HG03565 (cell line): ENCODE data around the gene ADARB1.

Experiments
- ATAC-seq: cut with Tn5 transposase; IDR thresholded peaks from one replicate; pipeline ENCODE4 v1.9.1; 2021; ENCODE audit warnings: mild to moderate bottlenecking, moderate library complexity; ENCODE audit not compliant: unreplicated experiment

ADARB1 gene

DNA sequence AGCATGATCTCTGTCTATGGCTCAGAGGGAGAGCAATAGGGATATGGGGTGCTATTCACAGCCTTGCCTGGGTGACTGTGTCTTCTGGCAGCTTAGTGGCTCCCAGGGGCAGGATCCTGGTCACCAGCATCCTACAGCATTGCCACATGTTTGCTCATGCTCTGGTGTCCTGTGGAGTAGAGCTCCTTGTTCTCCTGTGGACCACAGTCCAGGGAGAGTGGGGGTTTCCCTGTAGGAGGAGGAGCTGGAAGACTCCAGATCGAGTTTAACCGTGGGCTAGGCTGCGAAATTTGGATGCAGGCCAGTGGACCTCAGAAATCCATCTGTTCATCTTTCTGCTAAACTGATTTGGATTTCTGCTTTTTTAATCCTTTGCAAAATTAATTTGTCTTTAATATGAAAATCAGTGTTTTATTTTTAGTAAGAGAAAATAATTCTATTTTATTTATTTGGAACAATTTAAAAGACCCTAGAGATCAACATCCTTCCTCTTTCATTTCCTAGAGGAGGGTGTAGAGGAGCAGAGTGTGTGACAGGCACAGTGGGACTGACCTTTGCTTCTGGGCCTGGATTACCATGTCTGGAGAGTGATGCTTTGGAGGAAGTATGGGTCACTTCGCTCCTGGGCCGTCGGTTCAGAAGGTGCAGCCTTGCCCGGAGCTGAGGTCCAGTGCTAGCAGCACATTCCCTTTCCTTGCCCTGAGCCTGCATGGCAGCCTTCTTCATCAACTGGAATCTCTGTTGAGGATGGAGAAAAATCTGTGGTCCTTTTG is 17.4 kb downstream of the ADARB1 start:
- ATAC-seq, result no peak

GRCh38 chr21:45093035-45093532 is 18.7 kb downstream of the ADARB1 start:
- ATAC-seq, result no peak

GRCh38 chr21:45094412-45094811 is 20.0 kb downstream of the ADARB1 start:
- no peak for ATAC-seq

DNA sequence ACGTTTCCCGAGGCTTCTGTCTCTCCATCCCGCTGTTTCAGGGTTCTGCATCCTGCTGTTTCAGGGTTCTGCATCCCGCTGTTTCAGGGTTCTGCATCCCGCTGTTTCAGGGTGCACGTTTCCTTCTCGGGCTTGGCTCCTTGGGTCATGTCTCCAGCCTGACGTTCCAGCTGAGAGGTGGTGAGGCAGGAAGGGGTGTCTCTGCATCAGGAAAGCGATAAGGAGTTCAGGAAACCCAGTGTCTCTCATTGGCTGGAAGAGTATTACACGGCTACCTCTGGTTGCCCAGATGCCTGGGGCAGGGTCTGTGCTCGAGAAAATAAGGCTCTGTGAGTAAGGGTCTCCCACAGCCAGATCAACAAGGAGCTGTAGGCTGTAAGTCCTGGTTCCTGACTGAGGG is 21.1 kb downstream of the ADARB1 start:
- no peak for ATAC-seq

DNA sequence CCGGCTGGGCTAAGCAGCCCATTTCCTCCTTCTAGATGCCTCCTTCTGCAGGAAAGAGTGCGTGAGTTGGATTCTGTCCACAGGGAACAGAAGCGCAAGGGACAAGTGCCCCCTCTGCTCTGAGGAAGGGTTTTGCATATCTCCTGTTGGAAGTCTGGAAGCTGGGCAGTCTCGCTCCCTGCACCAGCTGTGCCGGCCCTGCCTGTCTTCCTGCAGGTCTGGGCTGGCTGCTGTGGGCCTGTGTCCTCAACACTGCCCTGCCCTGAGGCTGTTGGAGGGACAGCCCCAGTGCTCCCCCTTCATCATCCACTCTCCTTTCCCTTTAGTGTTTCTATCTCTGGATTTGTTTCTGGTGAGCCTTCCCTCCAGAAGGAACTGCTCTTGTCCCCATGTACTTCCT is 21.8 kb downstream of the ADARB1 start:
- ATAC-seq, result no peak

DNA sequence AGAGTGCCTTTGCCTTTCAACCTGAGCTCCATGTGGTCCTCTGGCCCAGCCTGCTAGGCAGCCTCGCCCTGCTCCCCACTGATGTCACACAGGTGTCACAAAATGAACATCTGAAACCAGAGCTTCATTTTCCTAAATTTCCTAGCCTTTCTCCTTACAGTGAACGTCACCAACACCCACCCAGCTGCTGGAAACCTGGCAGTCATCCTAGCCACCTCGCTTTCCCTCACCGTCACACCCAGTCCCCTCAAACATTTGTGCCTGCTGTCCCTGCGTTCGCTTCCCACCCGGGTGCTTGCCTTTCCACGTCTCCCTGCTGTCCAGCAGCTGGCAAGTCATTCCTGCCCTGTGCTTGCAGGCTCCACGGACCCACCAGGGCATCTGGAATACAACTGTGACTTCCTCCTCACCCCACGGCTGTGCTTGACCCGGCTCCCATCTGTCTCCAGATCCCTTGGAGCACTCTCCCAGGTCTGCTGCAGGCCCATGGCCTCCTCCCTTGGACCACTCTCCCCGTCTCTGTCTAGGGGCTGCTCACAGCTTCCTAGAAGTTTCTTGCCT is 23.5 kb downstream of the ADARB1 start:
- ATAC-seq, result no peak

GRCh38 chr21:45098867-45099266 is 24.5 kb downstream of the ADARB1 start:
- no peak for ATAC-seq

DNA sequence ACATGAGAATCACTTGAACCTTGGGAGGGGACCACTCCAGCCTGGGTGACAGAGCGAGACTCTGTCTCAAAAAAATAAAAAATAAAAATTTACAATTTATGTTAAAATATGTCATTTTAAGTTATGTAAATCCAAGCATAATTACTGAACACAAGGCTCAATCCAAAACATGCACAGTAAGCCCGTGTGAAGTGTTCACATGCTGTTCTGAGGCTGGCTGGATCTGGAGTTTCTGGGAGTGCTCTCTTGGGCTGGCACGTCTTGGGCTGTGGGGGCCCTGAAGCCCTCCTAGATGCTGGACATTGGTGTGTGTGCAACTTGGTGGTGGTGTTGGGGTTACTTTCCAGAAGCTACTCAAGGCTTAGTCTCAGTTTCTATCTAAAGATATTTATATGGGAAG is 25.2 kb downstream of the ADARB1 start:
- ATAC-seq, result no peak

- no peak for ATAC-seq
Measured at GRCh38 chr21:45100866-45101265, 26.5 kb downstream of the ADARB1 start.

GRCh38 chr21:45102391-45102932 is 28.1 kb downstream of the ADARB1 start:
- no peak for ATAC-seq

- no peak for ATAC-seq
Measured at GRCh38 chr21:45103971-45104520, 29.7 kb downstream of the ADARB1 start.

GRCh38 chr21:45104560-45104959 is 30.2 kb downstream of the ADARB1 start:
- ATAC-seq, result no peak

- ATAC-seq, result no peak
Measured at GRCh38 chr21:45105906-45106485, 31.6 kb downstream of the ADARB1 start.

DNA sequence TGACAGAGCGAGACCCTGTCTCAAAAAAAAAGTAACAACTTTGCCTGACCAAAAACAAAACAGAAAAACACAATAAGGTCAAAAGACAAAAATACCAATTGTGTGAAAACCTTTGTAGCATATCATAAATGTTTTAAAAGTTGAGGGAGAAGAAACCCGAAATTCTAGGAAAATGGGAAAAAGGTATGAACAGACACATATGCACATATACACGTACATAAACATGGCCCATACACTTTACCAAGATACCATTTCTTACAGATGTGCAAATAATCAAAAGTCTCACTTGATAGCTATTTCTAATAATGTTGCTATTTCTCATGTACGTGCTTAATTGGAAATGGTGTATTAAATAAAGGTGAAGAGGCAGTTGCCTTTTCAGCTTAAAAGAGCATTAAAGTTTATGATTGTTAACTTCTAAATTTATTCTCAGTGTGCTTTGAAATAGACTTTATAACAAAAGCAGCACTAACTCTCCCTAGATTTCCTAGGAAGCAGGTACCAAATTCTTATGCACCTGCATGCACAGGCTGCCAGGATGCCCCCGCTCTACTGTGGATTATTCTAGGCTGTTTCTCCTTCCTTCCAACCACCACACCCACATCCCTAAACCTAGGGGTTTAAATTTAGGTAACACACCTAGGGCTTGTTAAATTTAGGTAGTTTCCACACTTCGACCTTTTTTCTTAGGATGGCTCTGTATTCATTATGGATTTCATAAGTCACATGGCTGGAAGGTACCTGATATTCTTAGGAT is 33.8 kb downstream of the ADARB1 start:
- ATAC-seq, result no peak

GRCh38 chr21:45108808-45109781 is 34.7 kb downstream of the ADARB1 start:
- no peak for ATAC-seq

- peak; percentile 78 for ATAC-seq
Measured at GRCh38 chr21:45109831-45110492, 35.6 kb downstream of the ADARB1 start.

- no peak for ATAC-seq
Measured at GRCh38 chr21:45110873-45111624, 36.7 kb downstream of the ADARB1 start.

- no peak for ATAC-seq
Measured at GRCh38 chr21:45111703-45112102, 37.3 kb downstream of the ADARB1 start.
